Measurements from ENCODE around the gene PITPNC1.

DNA sequence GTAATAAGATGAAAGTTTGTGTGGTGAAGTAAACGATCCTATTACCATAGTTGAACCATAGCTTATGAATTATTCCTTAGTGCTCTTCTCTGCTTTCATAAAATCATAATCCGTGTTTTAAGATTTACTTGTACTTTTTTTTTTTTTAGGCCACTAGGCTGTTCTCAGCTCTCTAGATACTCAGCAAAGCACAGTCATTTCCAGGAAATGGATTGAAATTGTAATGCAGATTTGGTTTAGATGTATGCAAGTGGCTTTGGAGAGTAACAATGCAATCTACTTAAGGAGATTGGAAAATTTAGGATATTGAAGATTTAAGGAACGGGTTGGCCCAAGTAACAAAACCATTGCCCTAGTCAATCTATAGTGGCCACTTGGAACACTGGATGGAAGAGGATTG, 125.1 kb downstream of the PITPNC1 start:
- TF ChIP-seq CTCF (IDR thresholded peaks at IDR 0.05; ENCODE audit: low read length) (no peak), EZH2phosphoT487 (IDR thresholded peaks at IDR 0.05; ENCODE audit: low read length) (no peak)
